HAP-1 (cell line): ENCODE data around the gene DNAJC9.
"Not testable (repeated sequence)": the region's sequence is repeated elsewhere in the genome, so short reads cannot be mapped to it uniquely, and the experiment has no call there.

Source experiments
- DNase-seq, 2 experiments: peaks; one replicate each; pipeline ENCODE4 v3.0.0-alpha.2; 2016 to 2020; ENCODE audit warnings: low spot score in 2 of 2
- H3K27me3 ChIP-seq: fragments of 250-450 bp; sonication (Bioruptor Pico); 2 replicates; pipeline ENCODE4 v1.5.1; 2020; ENCODE audit warnings: low read depth, mild to moderate bottlenecking, moderate library complexity
- H3K36me3 ChIP-seq: fragments of 250-450 bp; sonication (Bioruptor Pico); replicated peaks from 2 replicates; pipeline ENCODE4 v1.5.1; 2020; ENCODE audit warnings: mild to moderate bottlenecking
- H3K4me1 ChIP-seq: fragments of 250-450 bp; sonication (Bioruptor Pico); 2 replicates; pipeline ENCODE4 v1.5.1; 2020; ENCODE audit warnings: mild to moderate bottlenecking
- H3K4me3 ChIP-seq: fragments of 250-450 bp; sonication (Bioruptor Pico); 2 replicates; pipeline ENCODE4 v1.5.1; 2020; ENCODE audit warnings: mild to moderate bottlenecking, moderate library complexity
- H3K9me3 ChIP-seq: fragments of 250-450 bp; sonication (Bioruptor Pico); 2 replicates; pipeline ENCODE4 v1.5.1; 2020; ENCODE audit warnings: mild to moderate bottlenecking, moderate library complexity
- in situ Hi-C: fragments of 300-500 bp; cut with MboI; formaldehyde crosslinking; loops from 3 replicates; pipeline ENCODE4 v1.14.3; 2020; ENCODE audit warnings: low sequenced_read_pairs, inconsistent platforms, mixed read lengths

DNAJC9 gene

GRCh38 chr10:73246646-73247508 lies at the start of gene DNAJC9:
Gene DNAJC9, minus strand, starts transcription at chr10:73247255. Its CDS starts 66 bp downstream, at chr10:73247189.
- H3K4me3 ChIP-seq: peak within 1 kb of the TSS; percentile 84
- peak; percentile 89 to 97 for DNase-seq
- H3K36me3 ChIP-seq: peaks cover 68% of the 10 kb centered on the region
- in situ Hi-C loops: no loop called here
- no peaks in the 10 kb centered on the region for H3K9me3 ChIP-seq
- H3K27me3 ChIP-seq: no peaks in the 10 kb centered on the region
- peaks cover 19% of the 10 kb centered on the region for H3K4me1 ChIP-seq

GRCh38 chr10:73293461-73293860 lies 46.4 kb upstream of the DNAJC9 start:
- no peak overlapping the region for H3K4me3 ChIP-seq
- H3K4me1 ChIP-seq: no peaks in the 10 kb centered on the region
- in situ Hi-C loops: no loop called here
- no peaks in the 10 kb centered on the region; the same call in 1 of the 2 replicates for H3K27me3 ChIP-seq
- DNase-seq: no peak
- H3K36me3 ChIP-seq: no peaks in the 10 kb centered on the region
- H3K9me3 ChIP-seq: no peaks in the 10 kb centered on the region

GRCh38 chr10:73289958-73290357 lies 42.9 kb upstream of the DNAJC9 start:
- H3K27me3 ChIP-seq: no peaks in the 10 kb centered on the region
- no peak for DNase-seq
- in situ Hi-C loops: no loop called here
- H3K9me3 ChIP-seq: no peaks in the 10 kb centered on the region
- H3K4me1 ChIP-seq: no peaks in the 10 kb centered on the region
- H3K4me3 ChIP-seq: no peak overlapping the region
- no peaks in the 10 kb centered on the region for H3K36me3 ChIP-seq

GRCh38 chr10:73287441-73287840 lies 40.4 kb upstream of the DNAJC9 start:
- no peak for DNase-seq
- Histone ChIP-seq H3K4me1 (no peaks in the 10 kb centered on the region), H3K4me3 (no peak overlapping the region), H3K9me3 (no peaks in the 10 kb centered on the region), H3K27me3 (no peaks in the 10 kb centered on the region), H3K36me3 (no peaks in the 10 kb centered on the region)
- in situ Hi-C loops: no loop called here

- H3K9me3 ChIP-seq: no peaks in the 10 kb centered on the region
- in situ Hi-C loops: no loop called here
- DNase-seq: no peak
- no peak overlapping the region for H3K4me3 ChIP-seq
- no peaks in the 10 kb centered on the region for H3K27me3 ChIP-seq
- H3K36me3 ChIP-seq: no peaks in the 10 kb centered on the region
- no peaks in the 10 kb centered on the region for H3K4me1 ChIP-seq
Observed at GRCh38 chr10:73281097-73281496, 34.0 kb upstream of the DNAJC9 start.

- Histone ChIP-seq H3K4me1 (no peaks in the 10 kb centered on the region; the same call in 1 of the 2 replicates), H3K4me3 (no peak overlapping the region), H3K36me3 (no peaks in the 10 kb centered on the region), H3K27me3 (peaks cover 4% of the 10 kb centered on the region), H3K9me3 (no peaks in the 10 kb centered on the region)
- in situ Hi-C loops: no loop called here
- no peak for DNase-seq
Observed at GRCh38 chr10:73264423-73264822, 17.4 kb upstream of the DNAJC9 start.

- no peak for DNase-seq
- Histone ChIP-seq H3K36me3 (no peaks in the 10 kb centered on the region), H3K4me1 (no peaks in the 10 kb centered on the region; the same call in 1 of the 2 replicates), H3K27me3 (peaks cover 4% of the 10 kb centered on the region), H3K4me3 (no peak overlapping the region), H3K9me3 (no peaks in the 10 kb centered on the region)
- in situ Hi-C loops: no loop called here
Observed at GRCh38 chr10:73263693-73264347, 16.8 kb upstream of the DNAJC9 start.

- H3K4me1 ChIP-seq: no peaks in the 10 kb centered on the region; the same call in 1 of the 2 replicates
- H3K4me3 ChIP-seq: no peak overlapping the region
- no peaks in the 10 kb centered on the region for H3K9me3 ChIP-seq
- H3K36me3 ChIP-seq: no peaks in the 10 kb centered on the region
- no peak for DNase-seq
- H3K27me3 ChIP-seq: peaks cover 4% of the 10 kb centered on the region
- in situ Hi-C loops: no loop called here
Observed at GRCh38 chr10:73262880-73263555, 16.0 kb upstream of the DNAJC9 start.

- H3K4me1 ChIP-seq: no peaks in the 10 kb centered on the region; the same call in 1 of the 2 replicates
- in situ Hi-C loops: no loop called here
- DNase-seq: no peak
- no peaks in the 10 kb centered on the region for H3K36me3 ChIP-seq
- H3K9me3 ChIP-seq: no peaks in the 10 kb centered on the region
- no peak overlapping the region for H3K4me3 ChIP-seq
- no peaks in the 10 kb centered on the region for H3K27me3 ChIP-seq
Observed at GRCh38 chr10:73262105-73262730, 15.2 kb upstream of the DNAJC9 start.

GRCh38 chr10:73261362-73261995 lies 14.4 kb upstream of the DNAJC9 start:
- no peak for DNase-seq
- H3K4me1 ChIP-seq: no peaks in the 10 kb centered on the region; the same call in 1 of the 2 replicates
- in situ Hi-C loops: no loop called here
- no peaks in the 10 kb centered on the region for H3K27me3 ChIP-seq
- H3K9me3 ChIP-seq: no peaks in the 10 kb centered on the region
- no peaks in the 10 kb centered on the region for H3K36me3 ChIP-seq
- no peak overlapping the region for H3K4me3 ChIP-seq

GRCh38 chr10:73258612-73259011 lies 11.6 kb upstream of the DNAJC9 start:
- H3K9me3 ChIP-seq, H3K4me1 ChIP-seq, in situ Hi-C loops: not testable (repeated sequence)

GRCh38 chr10:73253225-73253555 lies 6.1 kb upstream of the DNAJC9 start:
- no peaks in the 10 kb centered on the region for H3K9me3 ChIP-seq
- H3K36me3 ChIP-seq: peaks cover 35% of the 10 kb centered on the region
- H3K4me1 ChIP-seq: peaks cover 13% of the 10 kb centered on the region
- no peaks in the 10 kb centered on the region for H3K27me3 ChIP-seq
- peak overlapping the region; percentile 75 for H3K4me3 ChIP-seq
- in situ Hi-C loops: no loop called here
- no peak for DNase-seq

More at GRCh38 chr10:73258612-73259011, 11.6 kb upstream of the DNAJC9 start:
- not testable (repeated sequence) for H3K27me3 ChIP-seq, H3K36me3 ChIP-seq, H3K4me3 ChIP-seq
- DNase-seq: peak in 1 of 2 experiments; percentile 31
